ENCODE data around the gene BGLAP.
"Not testable (repeated sequence)": the region's sequence is repeated elsewhere in the genome, so short reads cannot be mapped to it uniquely, and the experiment has no call there.

Gene BGLAP

DNA sequence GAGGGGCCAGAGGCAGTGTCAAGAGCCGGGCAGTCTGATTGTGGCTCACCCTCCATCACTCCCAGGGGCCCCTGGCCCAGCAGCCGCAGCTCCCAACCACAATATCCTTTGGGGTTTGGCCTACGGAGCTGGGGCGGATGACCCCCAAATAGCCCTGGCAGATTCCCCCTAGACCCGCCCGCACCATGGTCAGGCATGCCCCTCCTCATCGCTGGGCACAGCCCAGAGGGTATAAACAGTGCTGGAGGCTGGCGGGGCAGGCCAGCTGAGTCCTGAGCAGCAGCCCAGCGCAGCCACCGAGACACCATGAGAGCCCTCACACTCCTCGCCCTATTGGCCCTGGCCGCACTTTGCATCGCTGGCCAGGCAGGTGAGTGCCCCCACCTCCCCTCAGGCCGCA is at the start of gene BGLAP:
TSS of gene BGLAP (plus strand) at position 259 of the 400 bp plus-strand sequence. CDS start at position 307, 48 bp downstream.
- no peak for DNase-seq (ENCODE audit: low read depth in 2 of 2)

DNA sequence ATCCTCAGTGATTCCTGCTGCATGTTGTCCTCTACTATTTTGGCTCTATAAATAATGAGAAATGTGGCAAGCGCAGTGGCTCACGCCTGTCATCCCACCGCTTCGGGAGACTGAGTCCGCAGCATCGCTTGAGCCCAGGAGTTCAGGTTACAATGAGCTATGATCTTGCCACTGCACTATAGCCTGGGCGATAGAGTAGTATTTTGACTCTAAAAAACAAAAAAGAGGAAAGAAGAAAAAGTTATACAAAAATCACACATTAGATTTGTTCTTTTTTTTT is 48.8 kb upstream of the BGLAP start:
- no peak for DNase-seq (ENCODE audit: low read depth in 2 of 2)

GRCh38 chr1:156193488-156194299 is 48.3 kb upstream of the BGLAP start, which contains the start of gene SLC25A44:
SLC25A44 (plus strand) TSS chr1:156194104; CDS start chr1:156199848, 5,744 bp downstream.
- DNase-seq (ENCODE audit: low read depth in 2 of 2), result peak; percentile 89 to 94

DNA sequence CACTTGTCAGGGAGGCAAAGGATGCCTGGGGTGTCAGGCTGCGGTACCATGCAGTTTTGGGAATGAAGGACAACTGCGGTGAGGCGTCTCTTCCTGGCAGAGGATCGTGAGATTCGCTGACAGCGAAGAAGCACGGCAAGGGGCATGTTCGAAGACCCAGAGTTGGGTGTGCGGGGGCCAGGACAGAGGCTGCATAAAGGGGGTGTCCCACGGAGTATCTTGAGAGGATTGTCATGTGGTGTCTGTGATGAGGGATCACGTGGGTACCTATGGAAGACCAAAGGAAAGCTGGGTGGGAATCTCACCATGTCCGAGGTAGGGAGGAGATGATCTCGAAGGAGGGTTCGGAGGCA is 47.7 kb upstream of the BGLAP start:
- no peak for DNase-seq (ENCODE audit: low read depth in 2 of 2)

DNA sequence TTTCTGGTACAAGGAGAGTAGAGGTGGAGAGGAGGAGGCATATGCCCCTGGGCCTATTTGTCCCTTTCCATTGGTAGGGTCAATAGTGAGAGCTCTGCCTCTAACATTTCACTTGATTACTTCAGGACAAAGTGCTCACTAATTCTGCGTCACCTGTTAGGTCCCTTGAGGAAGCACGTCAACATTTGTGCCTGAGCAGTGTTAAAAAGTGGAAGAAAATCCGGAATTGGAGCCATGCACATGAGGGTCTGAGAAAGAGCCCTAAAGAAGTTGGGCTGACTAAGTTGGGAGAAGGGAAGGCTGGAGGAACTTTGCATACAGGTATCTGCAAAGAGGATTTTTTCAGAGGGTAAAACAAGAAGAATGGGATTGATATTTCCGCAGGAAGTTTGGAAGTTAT is 46.1 kb upstream of the BGLAP start:
- DNase-seq (ENCODE audit: low read depth in 2 of 2), result no peak

- DNase-seq (ENCODE audit: low read depth in 2 of 2), result no peak
Measured at GRCh38 chr1:156196445-156196844, 45.5 kb upstream of the BGLAP start.

DNA sequence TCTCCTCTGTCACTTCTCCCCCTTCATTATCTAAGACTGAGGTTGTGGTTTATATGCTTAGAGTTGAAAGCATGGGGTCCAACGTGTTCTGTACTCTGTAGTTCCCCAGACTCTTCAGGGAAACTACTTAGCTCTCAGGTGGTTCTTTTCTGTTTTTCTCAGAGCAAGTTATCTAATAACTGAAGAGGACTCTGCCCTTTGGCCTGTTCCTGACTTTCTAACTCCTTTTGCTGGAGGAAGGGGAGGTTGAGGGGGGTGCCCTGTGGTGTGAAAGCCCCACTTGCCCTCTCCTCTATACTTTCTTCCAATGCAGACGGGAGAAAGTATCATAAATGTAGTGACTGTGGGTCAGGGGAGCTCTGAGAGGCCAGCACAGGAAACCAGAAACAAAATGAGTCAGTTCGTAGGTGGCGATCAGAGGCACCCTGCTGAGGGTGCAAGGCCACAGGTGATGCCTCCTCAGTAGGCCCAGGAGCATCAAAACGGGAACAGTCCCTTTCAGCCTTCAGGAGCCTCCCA is 43.1 kb upstream of the BGLAP start:
- DNase-seq (ENCODE audit: low read depth in 2 of 2), result no peak

- no peak for DNase-seq (ENCODE audit: low read depth in 2 of 2)
Measured at GRCh38 chr1:156200044-156200443, 41.9 kb upstream of the BGLAP start.

GRCh38 chr1:156203331-156203730 is 38.7 kb upstream of the BGLAP start:
- no peak for DNase-seq (ENCODE audit: low read depth in 2 of 2)

GRCh38 chr1:156204686-156205085 is 37.3 kb upstream of the BGLAP start:
- no peak for DNase-seq (ENCODE audit: low read depth in 2 of 2)

DNA sequence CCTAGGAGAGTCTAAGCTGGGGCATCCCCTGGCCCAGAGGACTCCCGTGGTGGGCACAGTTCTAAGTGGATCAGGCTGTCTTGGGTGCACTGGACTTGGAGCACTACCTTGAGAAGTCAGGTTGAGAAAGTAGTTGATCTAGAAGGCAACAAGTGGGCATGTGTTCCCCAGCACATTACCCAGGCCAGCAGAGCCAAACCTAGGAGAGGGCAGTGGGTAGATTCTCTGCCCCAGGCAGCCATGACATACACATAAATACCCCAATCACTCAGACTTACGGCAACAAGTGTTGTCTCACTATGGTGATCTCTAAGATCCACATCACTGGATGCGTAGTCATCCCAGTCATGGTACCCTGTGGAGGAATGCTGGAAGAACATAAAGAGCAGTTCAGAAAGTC is 30.7 kb upstream of the BGLAP start:
- DNase-seq (ENCODE audit: low read depth in 2 of 2), result no peak

GRCh38 chr1:156212130-156212529 is 29.9 kb upstream of the BGLAP start:
- no peak for DNase-seq (ENCODE audit: low read depth in 2 of 2)

DNA sequence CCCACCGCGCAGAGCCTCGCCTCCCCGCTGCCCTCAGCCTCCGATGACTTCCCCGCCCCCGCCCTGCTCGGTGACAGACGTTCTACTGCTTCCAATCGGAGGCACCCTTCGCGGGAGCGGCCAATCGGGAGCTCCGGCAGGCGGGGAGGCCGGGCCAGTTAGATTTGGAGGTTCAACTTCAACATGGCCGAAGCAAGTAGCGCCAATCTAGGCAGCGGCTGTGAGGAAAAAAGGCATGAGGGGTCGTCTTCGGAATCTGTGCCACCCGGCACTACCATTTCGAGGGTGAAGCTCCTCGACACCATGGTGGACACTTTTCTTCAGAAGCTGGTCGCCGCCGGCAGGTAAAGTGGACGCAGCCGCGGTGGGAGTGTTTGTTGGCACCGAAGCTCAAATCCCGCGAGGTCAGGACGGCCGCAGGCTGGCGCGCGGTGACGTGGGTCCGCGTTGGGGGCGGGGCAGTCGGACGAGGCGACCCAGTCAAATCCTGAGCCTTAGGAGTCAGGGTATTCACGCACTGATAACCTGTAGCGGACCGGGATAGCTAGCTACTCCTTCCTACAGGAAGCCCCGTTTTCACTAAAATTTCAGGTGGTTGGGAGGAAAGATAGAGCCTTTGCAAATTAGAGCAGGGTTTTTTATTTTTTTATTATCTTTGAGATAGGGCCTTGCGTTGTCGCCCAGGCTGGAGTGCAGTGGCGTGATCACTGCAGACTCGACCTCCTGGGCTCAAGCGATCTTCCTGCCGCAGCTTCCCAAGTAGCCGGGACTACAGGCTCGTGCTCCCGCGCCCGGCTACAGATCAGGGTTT is 28.9 kb upstream of the BGLAP start, which contains the start of gene PMF1:
TSS of gene PMF1 (plus strand) at position 175 of the 811 bp plus-strand sequence. CDS start at position 184, 9 bp downstream.
- peak; percentile 88 to 91 for DNase-seq (ENCODE audit: low read depth in 2 of 2)

DNA sequence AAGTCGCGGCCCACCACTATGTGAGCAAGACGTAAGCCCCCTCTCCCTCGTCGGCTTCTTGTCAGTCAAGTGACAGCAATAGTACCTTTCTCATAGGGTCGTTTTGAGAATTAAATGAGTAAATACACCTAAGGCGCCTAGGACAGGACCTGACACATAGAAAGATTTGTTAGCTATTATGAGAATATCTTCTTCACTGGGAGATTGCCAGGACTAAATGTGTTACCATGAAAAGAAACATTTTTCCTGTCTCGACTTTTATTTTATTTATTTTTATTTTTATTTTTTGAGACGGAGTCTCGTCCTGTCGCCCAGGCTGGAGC is 28.4 kb upstream of the BGLAP start:
- DNase-seq (ENCODE audit: low read depth in 2 of 2), result no peak

DNA sequence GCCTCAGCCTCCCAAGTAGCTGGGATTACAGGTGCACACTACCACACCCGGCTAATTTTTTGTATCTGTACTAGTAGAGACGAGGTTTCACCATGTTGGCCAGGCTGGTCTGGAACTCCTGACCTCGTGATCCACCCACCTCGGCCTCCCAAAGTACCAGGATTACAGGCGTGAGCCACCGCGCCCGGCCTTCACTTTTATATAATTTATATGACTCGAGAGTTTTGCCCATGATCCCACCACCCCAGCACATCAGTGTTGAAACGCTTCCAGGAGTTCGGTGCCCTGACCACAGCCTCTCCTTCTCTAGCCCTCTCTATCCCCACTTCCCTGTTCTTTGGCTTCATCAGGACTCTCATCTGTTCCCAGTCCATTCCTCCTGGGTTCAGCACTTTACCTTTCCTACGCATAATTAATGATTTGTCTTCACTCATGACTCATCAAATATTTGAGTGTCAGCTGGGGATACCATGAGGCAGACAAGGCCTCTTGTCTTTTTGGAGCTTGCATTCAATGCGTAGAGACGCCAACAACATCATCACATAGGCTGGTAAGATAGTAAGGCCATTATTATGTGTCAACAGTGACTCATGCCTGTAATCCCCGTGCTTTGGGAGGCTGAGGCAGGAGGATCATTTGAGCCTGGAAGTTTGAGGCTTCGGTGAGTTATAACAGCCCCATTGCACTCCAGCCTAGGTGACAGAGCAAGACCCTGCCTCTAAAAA is 27.8 kb upstream of the BGLAP start:
- DNase-seq (ENCODE audit: low read depth in 2 of 2), result no peak

GRCh38 chr1:156216361-156217086 is 25.5 kb upstream of the BGLAP start:
- DNase-seq (ENCODE audit: low read depth in 2 of 2), result not testable (repeated sequence)

GRCh38 chr1:156217871-156218270 is 24.1 kb upstream of the BGLAP start:
- no peak for DNase-seq (ENCODE audit: low read depth in 2 of 2)

- DNase-seq (ENCODE audit: low read depth in 2 of 2), result no peak
Measured at GRCh38 chr1:156220226-156220625, 21.8 kb upstream of the BGLAP start.

DNA sequence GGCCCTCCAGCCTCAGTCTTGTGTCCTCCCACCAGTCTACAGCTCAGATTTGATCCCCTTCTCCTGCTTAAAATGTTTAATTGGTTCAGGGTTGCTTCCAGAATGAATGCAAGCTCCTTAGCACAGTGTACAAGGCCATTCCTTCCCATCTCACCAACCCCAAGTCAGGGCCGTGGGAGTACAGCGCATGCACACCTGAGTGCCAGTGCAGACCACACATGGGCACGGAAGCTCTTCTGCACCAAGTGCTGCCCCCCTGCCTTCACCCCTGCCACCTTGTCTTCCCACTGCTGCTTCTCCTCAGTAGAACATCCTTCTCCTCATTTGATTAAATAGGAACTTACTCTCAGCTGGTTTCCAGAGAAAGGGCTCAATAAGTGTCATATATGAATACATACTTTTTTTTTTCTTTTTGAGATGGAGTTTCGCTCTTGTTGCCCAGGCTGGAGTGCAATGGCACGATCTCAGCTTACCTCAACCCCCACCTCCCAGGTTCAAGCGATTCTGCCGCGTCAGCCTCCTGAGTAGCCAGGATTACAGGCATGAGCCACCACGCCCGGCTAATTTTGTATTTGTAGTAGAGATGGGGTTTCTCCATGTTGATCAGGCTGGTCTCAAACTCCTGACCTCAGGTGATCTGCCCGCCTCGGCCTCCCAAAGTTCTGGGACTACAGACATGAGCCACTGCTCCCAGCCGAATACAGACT is 19.8 kb upstream of the BGLAP start:
- DNase-seq (ENCODE audit: low read depth in 2 of 2), result no peak

DNA sequence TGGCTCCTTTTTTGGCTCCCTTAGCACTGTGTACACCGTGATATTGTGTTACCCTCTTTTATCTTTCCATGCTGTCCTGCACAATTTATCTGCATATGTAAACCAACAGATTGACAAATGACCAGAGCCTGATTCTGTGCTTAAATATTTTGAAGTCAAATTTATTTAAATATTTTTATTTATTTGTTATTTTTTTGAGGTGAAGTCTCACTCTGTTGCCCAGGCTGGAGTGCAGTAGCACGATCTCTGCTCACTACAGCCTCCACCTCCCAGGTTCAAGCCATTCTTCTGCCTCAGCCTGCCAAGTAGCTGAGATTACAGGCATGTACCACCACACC is 16.3 kb upstream of the BGLAP start:
- no peak for DNase-seq (ENCODE audit: low read depth in 2 of 2)

DNA sequence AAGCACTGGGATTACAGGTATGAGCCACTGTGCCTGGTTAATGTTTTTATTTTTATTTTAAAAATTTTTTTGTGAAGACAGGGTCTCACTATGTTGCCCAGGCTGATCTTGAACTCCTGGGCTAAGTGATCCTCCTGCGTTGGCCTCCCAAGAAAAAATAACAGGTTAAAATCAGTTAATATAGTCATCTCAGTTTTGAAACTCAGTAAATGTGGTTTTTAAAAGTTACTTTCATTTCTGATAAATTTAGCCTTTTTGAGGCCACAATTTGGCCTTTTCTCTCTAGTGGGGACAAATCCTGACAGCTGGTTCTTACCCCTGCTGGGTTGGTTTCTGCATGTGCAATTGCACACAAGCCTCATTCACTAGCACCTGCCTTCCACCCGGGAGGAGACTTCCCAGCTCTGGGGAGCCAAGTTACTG is 15.9 kb upstream of the BGLAP start:
- DNase-seq (ENCODE audit: low read depth in 2 of 2), result no peak

Data from stimulated activated CD8-positive, alpha-beta memory T cell treated with anti-CD3 and anti-CD28 coated beads, Interleukin-2, amount 100 ng/mL, for 1 hour (primary cell).